Astrocyte (in vitro differentiated cells and primary cell): ENCODE results near the gene YPEL1.

Experiments
- CTCF ChIP-seq: IDR thresholded peaks from 2 replicates; pipeline ENCODE4 v1.5.1; 2011; ENCODE audit warnings: low read depth, mild to moderate bottlenecking, inconsistent platforms, low read length, moderate library complexity; ENCODE audit not compliant: insufficient read depth
- EZH2 ChIP-seq: IDR thresholded peaks from 2 replicates; pipeline ENCODE4 v1.6.1; 2012; ENCODE audit warnings: mild to moderate bottlenecking, low read length, inconsistent platforms; ENCODE audit not compliant: insufficient read depth

- no peak for TF ChIP-seq CTCF
- TF ChIP-seq EZH2: no peak
These were observed 48.8 kb downstream of the YPEL1 start for GRCh38 chr22:21686634-21687393.
